HepG2 (cell line): ENCODE data around the gene PRKCZ. TPM values are rescaled to one million over a fixed set of nuclear protein-coding genes. Genes with fewer than 3 reads are reported as not detected.

ENCODE experiments used
- ATAC-seq: fragments of 200-7000 bp; cut with Tn5 transposase; 3 replicates; pipeline ENCODE4 v1.9.1; 2020; ENCODE audit warnings: mild to moderate bottlenecking, moderate library complexity
- BruUV-seq: library from RNA; stranded (reverse); fragments of 400-500 nt; replicated peaks from 2 replicates; lab custom pipeline; 2021; lab: Mats Ljungman, UMichigan
- CTCF ChIA-PET: fragments of 300-600 bp; formaldehyde crosslinking; extraction: SDS; loops from one replicate; lab custom pipeline; 2021; ENCODE audit warnings: low total read pairs, inconsistent platforms, low intra/inter-chr PET ratio; lab: Yijun Ruan, JAX
- POLR2A ChIA-PET: fragments of 350-600 bp; sonication (Branson Sonifier 250); formaldehyde crosslinking; loops from one replicate; lab custom pipeline; 2020; ENCODE audit warnings: antibody characterized with exemption, inconsistent platforms; lab: Yijun Ruan, JAX
- DNase-seq: peaks from one replicate; pipeline ENCODE4 v3.0.0-alpha.2; 2015; ENCODE audit warnings: low spot score
- FAIRE-seq: peaks from 3 replicates; lab custom pipeline; 2011; peaks lifted over from hg19 to GRCh38; lab: Jason Lieb, UNC
- H2AFZ ChIP-seq: one replicate; pipeline ENCODE4 v1.6.1; 2011; ENCODE audit warnings: low read length, inconsistent platforms
- H3K27ac ChIP-seq: fragments of 300-600 bp; 3 replicates; pipeline ENCODE4 v1.8.0; 2011; ENCODE audit warnings: mixed run types, mild to moderate bottlenecking, mixed read lengths, low read length, inconsistent platforms; ENCODE audit not compliant: insufficient read depth; ENCODE audit errors: extremely low read length
- H3K27me3 ChIP-seq, 2 experiments: fragments of 200-600 bp in 1 of 2; 2 replicates in 1 of 2; 3 replicates in 1 of 2; pipeline versions ENCODE4 v1.6.0 to v1.8.0; 2011; ENCODE audit warnings: low read length in 2 of 2, mild to moderate bottlenecking in 2 of 2, moderate library complexity in 2 of 2, inconsistent platforms in 1 of 2; ENCODE audit not compliant: insufficient read depth in 2 of 2, control insufficient read depth in 1 of 2
- H3K36me3 ChIP-seq, 2 experiments: fragments of 200-600 bp in 1 of 2; replicated peaks in 1 of 2; 2 replicates in 1 of 2; 3 replicates in 1 of 2; pipeline versions ENCODE4 v1.5.1 to v1.8.0; 2011; ENCODE audit warnings: low read length in 2 of 2, inconsistent platforms in 1 of 2; ENCODE audit not compliant: insufficient read depth in 2 of 2, control insufficient read depth in 1 of 2
- H3K4me1 ChIP-seq: 2 replicates; pipeline ENCODE4 v1.5.1; 2012; ENCODE audit warnings: low read length, inconsistent platforms; ENCODE audit not compliant: insufficient read depth
- H3K4me2 ChIP-seq: 2 replicates; pipeline ENCODE4 v1.6.0; 2011; ENCODE audit warnings: low read depth, low read length, inconsistent platforms
- H3K4me3 ChIP-seq, 3 experiments: fragments of 200-600 bp in 1 of 3; sonication (generic), shearing (Covaris generic) in 1 of 3; replicated peaks in 1 of 3; 2 replicates each; pipeline ENCODE4 v1.5.1; 2011 to 2016; ENCODE audit warnings: low read length in 3 of 3, inconsistent platforms in 2 of 3, low read depth in 2 of 3, mild to moderate bottlenecking in 2 of 3, control low read depth in 1 of 3, mixed read lengths in 1 of 3; ENCODE audit not compliant: insufficient read depth in 1 of 3
- H3K79me2 ChIP-seq: one replicate; pipeline ENCODE4 v1.6.1; 2011; ENCODE audit warnings: low read length, inconsistent platforms; ENCODE audit not compliant: insufficient read depth
- H3K9ac ChIP-seq: 2 replicates; pipeline ENCODE4 v1.6.0; 2011; ENCODE audit warnings: mild to moderate bottlenecking, low read depth, low read length, inconsistent platforms; ENCODE audit not compliant: insufficient read depth
- H3K9me3 ChIP-seq: 2 replicates; pipeline ENCODE4 v1.5.1; 2012; ENCODE audit warnings: mild to moderate bottlenecking, low read length
- H4K20me1 ChIP-seq: 2 replicates; pipeline ENCODE4 v1.6.0; 2011; ENCODE audit warnings: inconsistent platforms, mild to moderate bottlenecking, low read length, moderate library complexity; ENCODE audit not compliant: insufficient read depth
- ARHGAP35 ChIP-seq: sonication (generic); formaldehyde crosslinking; IDR thresholded peaks from 2 replicates; pipeline ENCODE4 v1.9.0; 2022; ENCODE audit warnings: mild to moderate bottlenecking, inconsistent platforms, moderate library complexity, missing genetic modification reagents, borderline replicate concordance
- DDIT3 ChIP-seq: sonication (generic); formaldehyde crosslinking; IDR thresholded peaks from 2 replicates; pipeline ENCODE4 v1.4.0; 2020; ENCODE audit warnings: mild to moderate bottlenecking, missing genetic modification reagents
- DRAP1 ChIP-seq: IDR thresholded peaks from 2 replicates; pipeline ENCODE4 v1.6.1; 2016; ENCODE audit warnings: missing genetic modification reagents, missing compliant biosample characterization
- HNF1B ChIP-seq: sonication (generic); formaldehyde crosslinking; IDR thresholded peaks from 2 replicates; pipeline ENCODE4 v1.5.1; 2020; ENCODE audit warnings: mild to moderate bottlenecking, moderate library complexity, missing genetic modification reagents
- LCORL ChIP-seq, 2 experiments: fragments of 450-650 bp in 1 of 2; sonication (generic) in 1 of 2; formaldehyde crosslinking in 1 of 2; IDR thresholded peaks; 2 replicates each; pipeline versions ENCODE4 v1.5.0 to v1.6.1; 2017 to 2020; ENCODE audit warnings: antibody characterized with exemption in 1 of 2, missing genetic modification reagents in 1 of 2
- MAF1 ChIP-seq: sonication (generic); formaldehyde crosslinking; IDR thresholded peaks from 2 replicates; pipeline ENCODE4 v1.5.0; 2020; ENCODE audit warnings: missing genetic modification reagents, borderline replicate concordance
- NCOA5 ChIP-seq: sonication (generic); formaldehyde crosslinking; IDR thresholded peaks from 2 replicates; pipeline ENCODE4 v1.4.0; 2020; ENCODE audit warnings: missing genetic modification reagents
- PITX1 ChIP-seq: sonication (generic); formaldehyde crosslinking; IDR thresholded peaks from 2 replicates; pipeline ENCODE4 v1.5.1; 2020; ENCODE audit warnings: mild to moderate bottlenecking, missing genetic modification reagents
- PLRG1 ChIP-seq: fragments of 450-650 bp; conservative IDR thresholded peaks from 2 replicates; pipeline ENCODE4 v1.6.1; 2016
- TCF7L2 ChIP-seq: IDR thresholded peaks from 2 replicates; pipeline ENCODE4 v1.6.1; 2011; ENCODE audit warnings: mild to moderate bottlenecking, low read depth, low read length, moderate library complexity
- TFE3 ChIP-seq: IDR thresholded peaks from 2 replicates; pipeline ENCODE4 v1.6.1; 2016
- YY1 ChIP-seq: IDR thresholded peaks from 2 replicates; pipeline ENCODE4 v1.6.1; 2011; ENCODE audit warnings: low read length, low read depth, moderate library complexity, mild to moderate bottlenecking; ENCODE audit not compliant: insufficient read depth, insufficient replicate concordance
- ZKSCAN1 ChIP-seq: fragments of 150-350 bp; IDR thresholded peaks from 2 replicates; pipeline ENCODE4 v1.6.1; 2014; ENCODE audit warnings: low read length
- ZNF18 ChIP-seq: sonication (generic); formaldehyde crosslinking; IDR thresholded peaks from 2 replicates; pipeline ENCODE4 v1.8.0; 2022; ENCODE audit warnings: mild to moderate bottlenecking, missing genetic modification reagents; ENCODE audit not compliant: insufficient replicate concordance
- ZNF253 ChIP-seq: sonication (generic); formaldehyde crosslinking; IDR thresholded peaks from 2 replicates; pipeline ENCODE4 v1.8.0; 2022; ENCODE audit warnings: mild to moderate bottlenecking, missing genetic modification reagents, borderline replicate concordance
- ZNF432 ChIP-seq: sonication (generic); formaldehyde crosslinking; IDR thresholded peaks from 2 replicates; pipeline ENCODE4 v1.5.0; 2020; ENCODE audit warnings: missing genetic modification reagents, mild to moderate bottlenecking, borderline replicate concordance
- ZNF644 ChIP-seq: IDR thresholded peaks from 2 replicates; pipeline ENCODE4 v1.6.1; 2016; ENCODE audit warnings: low read depth
- ZNF670 ChIP-seq: sonication (generic); formaldehyde crosslinking; IDR thresholded peaks from 2 replicates; pipeline ENCODE4 v1.8.0; 2022; ENCODE audit warnings: mild to moderate bottlenecking, missing genetic modification reagents, borderline replicate concordance
- WGBS: methylation state at CpG from one replicate; pipeline ENCODE4 v1.1.6; 2017; ENCODE audit warnings: low lambda C conversion rate; 5-methylcytosine and 5-hydroxymethylcytosine counted together
- in situ Hi-C: cut with HindIII; loops from 2 replicates; pipeline ENCODE4 v1.10.0; 2017; ENCODE audit warnings: low pct_unique_long_range_greater_than_20kb; ENCODE audit not compliant: extremely low pct_ligation_motif_present
- intact Hi-C: fragments of 100-400 bp; cut with micrococcal nuclease; formaldehyde crosslinking; loops from one replicate; pipeline ENCODE4 v1.10.0; 2022; ENCODE audit not compliant: unreplicated experiment
- polyA plus RNA-seq, 8 experiments: library from polyadenylated mRNA; depleted of rRNA in 3 of 8; stranded (reverse) in 7 of 8; unstranded in 1 of 8; fragments of >200 nt; fragmentation: Illumina TruSeq in 4 of 8; extraction: Trizol in 4 of 8; gene quantifications; 2 replicates each; pipeline versions ENCODE4 v1.2.1 to v1.2.3, GENCODE V29; 2011 to 2016; ENCODE audit warnings: low read depth in 4 of 8, missing spikeins in 1 of 8, mixed read lengths in 1 of 8; ENCODE audit not compliant: insufficient read depth in 1 of 8
- total RNA-seq, 5 experiments: library from RNA; depleted of rRNA; stranded (reverse); fragments of >200 nt; fragmentation: Illumina TruSeq; extraction: Trizol; gene quantifications; 2 replicates each; pipeline ENCODE4 v1.2.3, GENCODE V29; 2016; ENCODE audit warnings: low read depth in 1 of 5

PRKCZ gene
- total and polyA plus RNA-seq, 2 of the 13 experiments (the other 11 are each of a cell fraction or from before 2014, with no cell fraction given) = 34.7 to 85.2 TPM

GRCh38 chr1:2050793-2051682, 827 bp downstream of the PRKCZ start:
- CTCF ChIA-PET = no interaction called here
- no peak overlapping the region for H2AFZ ChIP-seq
- 2% methylated on average over 10 of the region's 84 CpGs for WGBS
- TF ChIP-seq PITX1 (no peak), ARHGAP35 (no peak), ZNF644 (CRISPR knock-in tag) (no peak), LCORL (IDR thresholded peaks at IDR 0.05) (no peak), LCORL (CRISPR knock-in tag; IDR thresholded peaks at IDR 0.05) (no peak), ZNF253 (CRISPR knock-in tag) (no peak), ZNF670 (no peak), TFE3 (no peak), TCF7L2 (no peak), MAF1 (no peak), ZKSCAN1 (no peak), ZNF18 (CRISPR knock-in tag) (no peak), ZNF432 (no peak), HNF1B (CRISPR knock-in tag) (no peak), PLRG1 (no peak), DRAP1 (CRISPR knock-in tag) (no peak), DDIT3 (no peak), YY1 (no peak), NCOA5 (CRISPR knock-in tag) (no peak)

More at GRCh38 chr1:2050793-2051682, 827 bp downstream of the PRKCZ start:
- 0 out of 5 replicates have a peak, but pooled peaks cover 0 to 2% of the 10 kb centered on the region in 2 experiments for H3K27me3 ChIP-seq
- ATAC-seq = no peak
- in situ Hi-C loops (no loop called here), intact Hi-C loops (no loop called here)
- peak overlapping the region; percentile 46 for H3K27ac ChIP-seq
- H3K9ac ChIP-seq = peak overlapping the region; percentile 73
- H3K79me2 ChIP-seq = peaks cover 3% of the 10 kb centered on the region
- FAIRE-seq = no peak
- H3K4me1 ChIP-seq = peaks cover 57% of the 10 kb centered on the region
- H3K36me3 ChIP-seq = peaks cover 2 to 7% of the 10 kb centered on the region in 2 experiments; a peak in 2 of 5 replicates
- POLR2A ChIA-PET = interaction anchor here (0.8 kb wide), 1 partner anchor 54 kb away, joined by 3 read pairs; no protein-coding TSS in a partner anchor
- H3K9me3 ChIP-seq = no peaks in the 10 kb centered on the region
- no TSS peak for BruUV-seq
- H4K20me1 ChIP-seq = 0 out of 2 replicates have a peak, but pooled peaks cover 5% of the 10 kb centered on the region
- peak overlapping the region; percentile 80 to 90 (median 89) for H3K4me3 ChIP-seq
- peak overlapping the region; percentile 80 for H3K4me2 ChIP-seq
- no peak for DNase-seq
